Measurements from ENCODE around the gene BEST2.

The BEST2 gene

DNA sequence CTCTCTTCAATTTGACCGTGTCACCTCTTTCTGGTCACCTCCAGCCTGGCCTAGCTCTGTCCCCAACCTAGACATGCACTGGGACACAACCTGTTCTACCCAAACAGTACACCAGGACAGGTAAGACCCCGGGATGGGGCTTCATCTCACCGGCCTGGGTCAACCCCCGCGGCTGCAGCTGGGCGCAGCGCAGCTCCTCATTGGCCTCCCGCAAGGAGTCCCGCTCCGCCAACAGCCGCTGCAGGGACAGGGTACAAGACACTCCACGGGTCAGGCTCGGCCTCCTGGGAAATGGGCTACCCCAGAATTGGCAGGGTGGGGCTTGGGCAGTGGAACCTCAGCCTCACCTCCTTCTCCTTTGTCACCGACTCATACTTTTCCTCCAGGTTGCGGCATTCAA lies 16.1 kb downstream of the BEST2 start:
- DNase-seq (ENCODE audit: low read depth, low spot score), result no peak

DNA sequence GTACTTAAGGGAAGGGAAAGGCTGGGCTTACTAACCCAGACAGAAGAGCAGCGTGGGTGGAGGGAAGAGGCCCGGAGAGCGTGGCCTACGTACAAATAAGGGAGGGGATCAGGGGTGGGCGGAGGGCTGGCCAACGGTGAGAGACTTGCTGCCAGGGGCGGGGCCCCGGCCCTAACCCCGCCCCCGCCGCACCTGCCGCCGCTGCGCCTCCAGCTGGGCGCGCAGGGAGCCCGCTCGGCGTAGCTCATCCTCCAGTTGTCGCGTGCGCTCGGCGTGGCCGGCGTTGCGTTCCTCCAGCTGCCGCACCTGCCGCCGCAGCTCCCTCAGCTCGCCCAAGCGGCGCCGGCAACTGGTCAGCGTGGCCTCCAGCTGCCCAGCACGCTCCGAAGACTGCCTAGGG lies 18.1 kb downstream of the BEST2 start:
- no peak for DNase-seq (ENCODE audit: low read depth, low spot score)

DNA sequence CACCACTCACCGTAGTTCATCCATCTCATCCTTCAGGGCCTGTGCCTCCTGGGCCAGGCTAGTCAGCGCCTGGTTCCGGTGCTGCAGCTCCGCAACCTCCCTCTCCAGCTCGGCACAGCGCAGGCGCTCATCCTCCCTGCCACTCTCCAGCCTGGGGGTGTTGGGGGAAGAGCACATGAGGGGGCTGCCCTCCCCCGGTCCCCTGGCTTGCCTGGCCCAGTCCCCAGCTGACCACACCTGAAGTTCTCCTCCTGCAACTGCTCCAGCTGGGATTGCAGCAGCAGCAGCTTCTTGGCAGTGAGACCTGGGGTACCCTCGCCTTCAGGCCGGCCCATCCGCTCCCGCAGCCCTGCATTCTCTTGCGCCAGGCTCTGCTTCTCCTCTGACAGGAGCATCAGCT lies 19.3 kb downstream of the BEST2 start:
- no peak for DNase-seq (ENCODE audit: low read depth, low spot score)

DNA sequence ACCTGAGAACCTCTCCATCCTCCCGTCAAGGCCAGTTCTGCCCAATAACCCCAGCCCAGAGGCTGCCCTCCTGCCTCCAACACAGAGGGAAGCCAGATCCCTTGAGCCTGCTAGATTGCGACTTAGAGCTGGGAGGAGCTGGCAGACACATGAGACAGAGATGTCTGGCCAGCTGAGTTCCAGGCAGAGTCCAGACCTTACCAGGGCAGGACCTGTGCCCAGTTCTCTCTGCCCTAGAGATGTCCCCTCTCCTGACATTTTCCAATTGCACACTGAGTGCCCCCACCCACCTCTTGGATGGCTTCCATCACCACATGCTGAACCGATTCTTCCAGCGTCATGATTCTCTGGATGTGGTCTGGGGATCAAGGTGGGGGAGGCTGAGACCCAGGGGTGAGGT lies 20.7 kb downstream of the BEST2 start:
- DNase-seq (ENCODE audit: low read depth, low spot score), result no peak

DNA sequence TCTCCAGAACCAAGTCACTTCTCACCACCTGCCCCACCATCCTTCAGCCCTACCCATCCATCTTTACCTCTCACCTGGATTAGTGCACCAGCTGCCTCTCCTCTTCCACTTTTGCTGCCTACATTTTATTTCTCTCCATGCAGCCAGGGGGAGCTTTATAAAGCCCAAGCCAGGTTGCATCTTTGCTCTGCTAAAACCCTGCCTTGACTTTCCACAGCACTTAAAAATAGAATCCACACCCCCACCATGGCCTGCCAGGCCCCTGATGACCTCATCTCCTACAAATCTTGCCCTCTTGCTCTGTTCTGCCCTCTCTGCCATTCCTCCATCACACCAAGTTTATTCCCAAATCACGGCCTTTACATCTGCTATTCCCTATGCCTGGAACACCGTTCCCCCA lies 22.0 kb downstream of the BEST2 start:
- no peak for DNase-seq (ENCODE audit: low read depth, low spot score)

DNA sequence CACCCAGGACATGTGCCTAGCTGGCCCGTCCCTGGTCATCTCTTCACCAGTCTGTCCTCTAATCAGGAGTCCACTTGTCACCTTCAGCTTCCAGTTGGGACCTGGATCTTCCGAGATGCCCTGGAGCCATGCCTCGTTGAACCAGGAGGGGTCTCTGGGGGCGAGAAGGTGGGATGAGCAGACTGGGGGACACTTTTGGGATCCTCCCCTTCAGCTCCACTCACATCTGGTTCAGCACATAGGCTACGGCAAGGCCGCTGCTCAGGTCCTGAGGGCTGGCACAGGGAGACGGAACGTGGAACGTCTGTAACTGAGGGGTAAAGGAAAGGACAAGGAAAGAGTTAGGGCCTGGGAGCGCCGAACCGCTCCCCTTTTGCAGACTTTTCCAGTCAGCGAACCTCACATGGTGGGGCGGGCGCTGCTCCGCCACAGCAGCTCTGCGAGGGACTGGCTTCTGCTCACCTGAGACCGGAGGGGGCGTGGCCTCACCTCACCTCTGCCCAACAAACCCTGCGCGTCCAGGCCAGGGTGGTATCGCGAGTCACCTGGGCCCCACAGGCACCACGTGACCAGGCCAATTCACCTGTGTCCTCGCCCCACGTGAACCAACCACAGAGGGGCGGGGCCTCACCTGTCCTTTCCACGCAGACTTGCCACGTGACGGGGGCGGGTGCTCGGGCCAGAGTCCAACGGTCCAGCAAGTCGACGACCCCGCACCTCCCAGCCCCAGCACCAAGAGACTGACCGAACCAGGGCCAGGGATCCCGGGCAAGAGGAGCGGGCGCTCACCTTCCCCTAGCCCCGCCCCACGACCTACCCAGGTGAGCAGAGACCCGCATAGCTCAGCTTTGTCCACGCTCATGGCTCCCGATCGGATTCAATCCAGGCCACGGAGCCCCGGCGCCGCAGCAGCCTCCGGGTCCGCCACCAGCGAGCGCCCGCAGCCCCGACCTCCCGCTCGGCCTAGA lies 23.3 kb downstream of the BEST2 start, which contains the start of gene HOOK2:
Gene HOOK2, minus strand, starts transcription at position 965 of the 968 bp plus-strand sequence. Its CDS starts 103 bp downstream, at position 862.
- no peak for DNase-seq (ENCODE audit: low read depth, low spot score)

DNA sequence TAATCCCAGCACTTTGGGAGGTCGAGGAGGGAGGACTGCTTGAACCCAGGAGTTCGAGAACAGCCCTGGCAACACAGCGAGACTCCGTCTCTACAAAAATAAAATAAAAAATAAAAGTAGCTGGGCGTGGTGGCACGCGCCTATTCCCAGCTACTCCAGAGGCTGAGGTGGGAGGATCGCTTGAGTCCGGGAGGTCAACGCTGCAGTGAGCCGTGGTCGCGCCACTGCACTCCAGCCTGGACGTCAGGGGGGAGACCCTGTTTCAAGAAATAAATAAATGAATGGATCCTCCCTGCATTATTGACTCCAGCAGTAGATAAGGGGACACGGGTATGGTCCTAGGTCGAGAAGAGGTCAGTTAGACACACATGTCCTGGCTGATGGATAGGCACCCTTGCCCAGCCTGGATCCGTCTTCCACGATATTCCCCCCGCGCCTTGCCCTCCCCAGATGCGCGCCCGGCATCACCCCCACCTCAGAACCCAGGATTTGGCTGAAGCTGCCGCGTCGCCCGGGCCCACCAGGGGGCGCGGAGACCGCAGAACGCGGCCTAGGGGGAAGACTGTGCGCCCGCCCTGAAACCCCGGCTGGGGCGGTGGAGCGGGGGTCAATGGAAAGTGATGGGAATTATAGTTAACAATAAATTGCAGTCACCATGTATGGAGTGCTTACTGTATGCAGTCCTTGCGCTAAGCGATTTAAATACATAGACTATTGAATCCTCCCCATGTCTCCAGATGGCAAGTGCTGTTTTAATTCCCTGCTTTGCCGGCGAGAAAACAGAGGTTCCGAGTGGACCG lies 25.8 kb downstream of the BEST2 start:
- no peak for DNase-seq (ENCODE audit: low read depth, low spot score)

DNA sequence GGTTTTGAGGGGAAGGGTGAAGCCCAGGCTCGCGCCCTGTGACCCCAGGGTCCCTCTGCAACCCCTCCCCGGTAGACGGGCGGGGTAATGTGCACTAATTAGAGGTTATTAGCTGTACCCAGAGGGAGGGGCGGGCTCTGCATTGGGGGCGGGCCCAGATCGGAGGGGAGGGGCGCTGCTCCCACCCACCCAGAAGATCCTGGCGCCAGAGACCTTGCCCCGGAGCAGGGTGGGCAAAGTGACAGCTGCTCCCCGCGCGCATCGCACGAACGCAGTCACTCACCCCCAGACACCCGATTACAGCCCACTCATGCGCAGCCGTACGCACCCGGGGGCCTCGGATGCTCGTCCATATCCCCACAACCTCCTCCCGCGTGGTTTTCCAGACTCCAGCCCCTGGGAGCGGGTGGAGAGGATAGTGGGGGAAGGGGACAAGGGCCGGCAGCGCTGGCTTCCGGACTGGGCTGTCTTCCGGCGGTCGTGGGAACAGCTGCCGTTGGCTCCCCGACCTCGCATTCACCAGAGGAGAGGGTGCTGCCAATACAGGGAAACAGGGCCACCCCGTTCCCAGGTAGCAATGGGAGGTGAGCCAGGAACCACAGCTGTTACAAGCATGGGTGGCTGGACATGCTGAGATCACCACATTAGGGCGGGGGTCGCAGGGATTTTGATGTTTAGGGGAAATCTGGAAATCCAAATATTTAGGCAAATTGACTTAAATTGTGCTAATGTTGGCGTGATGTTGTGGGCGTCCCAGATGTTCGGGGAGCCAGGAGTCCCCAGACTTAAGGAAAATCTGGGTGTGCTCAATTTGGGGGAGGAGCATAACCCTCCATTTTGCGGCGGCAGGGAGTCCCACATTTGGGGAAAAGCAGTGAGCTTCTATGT lies 26.7 kb downstream of the BEST2 start:
- DNase-seq (ENCODE audit: low read depth, low spot score), result no peak

DNA sequence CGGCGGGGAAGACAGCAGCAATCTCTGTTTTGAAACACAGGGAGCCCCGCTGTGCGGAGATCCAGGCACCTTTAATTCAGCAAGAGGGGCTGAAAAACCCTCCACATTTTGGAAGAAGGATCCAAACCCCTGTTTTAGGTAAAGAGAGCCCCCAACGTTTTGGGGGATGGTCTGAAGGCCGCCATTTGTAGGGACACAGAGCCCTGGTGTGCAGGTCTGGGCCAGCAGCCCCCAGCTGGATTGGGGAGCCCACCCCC lies 27.2 kb downstream of the BEST2 start:
- DNase-seq (ENCODE audit: low read depth, low spot score), result no peak

DNA sequence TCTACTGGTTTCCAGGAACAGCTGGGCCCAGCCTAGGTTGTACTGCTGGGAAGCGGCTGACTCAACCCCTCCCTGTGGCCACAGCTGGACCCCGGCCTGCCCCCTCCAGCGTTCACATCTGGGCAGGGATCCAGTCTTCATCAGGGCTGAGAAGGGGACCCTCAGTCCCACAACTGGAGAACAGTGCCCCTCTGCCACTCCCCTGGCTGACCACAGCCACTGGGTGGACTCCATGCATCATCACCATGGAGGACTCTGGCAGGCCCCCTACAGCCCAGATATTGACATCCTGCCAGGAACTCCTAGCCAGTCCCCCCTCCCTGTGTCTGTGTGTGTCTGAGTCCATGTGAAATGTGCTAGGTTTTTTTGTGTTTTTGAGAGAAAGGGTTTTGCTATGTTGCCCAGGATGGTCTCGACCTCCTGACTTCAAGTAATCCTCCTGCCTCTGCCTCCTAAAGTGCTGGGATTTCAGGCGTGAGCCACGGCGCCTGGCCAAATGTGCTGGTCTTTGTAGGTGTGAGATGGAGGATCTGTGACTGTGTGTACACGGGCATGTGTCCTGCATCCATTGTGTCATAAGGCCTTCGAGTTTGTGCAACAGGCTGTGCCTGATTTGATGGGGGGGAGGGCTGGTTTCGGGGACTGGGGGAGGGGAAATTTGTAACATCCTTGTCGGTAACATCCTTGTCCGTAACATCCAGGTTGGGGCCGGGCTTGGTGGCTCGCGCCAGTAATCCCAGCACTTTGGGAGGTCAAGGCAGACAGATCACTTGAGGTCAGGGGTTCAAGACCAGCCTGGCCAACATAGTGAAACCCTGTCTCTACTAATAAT lies 27.8 kb downstream of the BEST2 start:
- DNase-seq (ENCODE audit: low read depth, low spot score), result peak; percentile 90

DNA sequence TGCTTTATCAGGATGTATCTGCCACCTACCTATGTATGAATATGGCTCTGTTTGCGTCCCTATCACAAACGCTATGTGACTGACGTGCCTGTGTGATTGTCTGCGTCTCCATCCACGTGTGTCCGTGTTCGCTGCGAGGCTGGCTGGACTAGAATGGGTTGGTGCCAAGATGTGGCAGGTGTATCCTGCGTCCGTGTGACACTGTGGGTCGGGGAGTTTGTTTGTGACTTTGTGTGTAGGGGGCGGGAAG lies 30.5 kb downstream of the BEST2 start:
- no peak for DNase-seq (ENCODE audit: low read depth, low spot score)

DNA sequence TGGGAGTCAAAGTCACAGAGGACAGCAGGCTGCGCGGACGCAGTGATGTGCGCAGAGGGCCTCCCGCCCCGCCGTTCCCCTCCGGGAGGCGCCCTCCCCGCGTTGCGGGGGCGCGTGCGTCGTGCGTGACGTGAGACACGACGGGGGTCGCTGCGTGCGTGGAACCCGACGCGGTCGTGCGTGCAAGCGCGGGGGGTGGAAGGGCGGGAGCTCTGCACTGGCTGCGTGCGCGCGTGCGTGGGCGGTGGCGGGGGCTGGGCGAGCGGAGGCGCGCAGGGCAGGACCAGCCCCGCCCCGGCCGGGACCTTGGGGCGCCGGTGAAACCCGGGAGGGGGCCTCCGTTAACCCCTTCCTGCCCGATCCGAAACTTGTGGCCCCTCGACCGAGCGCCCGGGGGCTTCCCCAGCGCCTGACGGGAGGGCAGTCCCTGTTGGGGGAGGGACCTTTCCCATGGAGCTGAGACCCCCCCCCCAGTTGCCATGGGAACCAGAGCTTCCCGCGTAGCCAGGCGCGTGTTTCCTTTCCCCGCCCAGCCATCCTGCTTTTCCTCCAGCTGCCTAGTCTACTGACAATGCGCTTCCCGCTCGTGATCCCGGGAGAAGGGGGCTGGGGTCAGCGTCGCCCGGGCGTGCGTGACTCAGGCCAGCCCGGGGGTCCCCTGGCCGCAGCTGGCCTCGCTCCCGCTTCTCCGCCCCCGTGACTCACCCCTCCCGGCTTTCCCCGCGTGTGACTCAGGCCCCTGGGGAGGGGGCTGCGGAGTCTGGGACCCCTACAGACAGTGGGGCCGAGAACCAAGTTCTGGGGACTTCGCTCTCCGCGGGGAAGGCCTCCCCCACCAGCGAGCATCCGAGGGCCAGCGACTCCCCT lies 31.1 kb downstream of the BEST2 start:
- DNase-seq (ENCODE audit: low read depth, low spot score), result no peak

DNA sequence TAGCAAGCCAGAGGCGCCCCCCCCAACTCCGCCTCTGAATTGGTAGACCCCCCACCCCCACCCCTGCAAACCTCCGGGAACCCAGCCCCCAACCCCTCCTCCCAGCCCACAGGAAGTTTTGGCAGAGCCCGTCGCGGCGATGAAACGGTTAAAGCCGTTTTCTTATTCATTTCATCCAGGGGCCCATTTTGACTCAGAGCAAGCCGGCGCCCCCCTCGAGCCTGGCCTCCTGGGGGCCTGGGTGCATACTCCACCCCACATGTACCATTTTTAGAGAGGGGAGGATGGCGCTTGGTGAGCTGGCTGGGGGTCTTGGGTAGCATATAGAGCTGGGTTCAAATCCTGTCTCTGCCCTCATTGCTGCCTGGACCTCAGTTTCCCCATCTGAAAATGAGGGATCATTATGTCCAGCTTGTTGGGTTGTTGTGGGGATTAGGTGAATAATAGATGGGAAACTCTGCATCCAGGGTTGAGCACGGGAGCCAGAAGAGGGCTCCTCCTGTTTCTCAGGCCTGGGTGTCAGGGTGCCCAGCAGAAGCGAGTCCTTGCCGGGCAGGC lies 31.8 kb downstream of the BEST2 start:
- no peak for DNase-seq (ENCODE audit: low read depth, low spot score)

DNA sequence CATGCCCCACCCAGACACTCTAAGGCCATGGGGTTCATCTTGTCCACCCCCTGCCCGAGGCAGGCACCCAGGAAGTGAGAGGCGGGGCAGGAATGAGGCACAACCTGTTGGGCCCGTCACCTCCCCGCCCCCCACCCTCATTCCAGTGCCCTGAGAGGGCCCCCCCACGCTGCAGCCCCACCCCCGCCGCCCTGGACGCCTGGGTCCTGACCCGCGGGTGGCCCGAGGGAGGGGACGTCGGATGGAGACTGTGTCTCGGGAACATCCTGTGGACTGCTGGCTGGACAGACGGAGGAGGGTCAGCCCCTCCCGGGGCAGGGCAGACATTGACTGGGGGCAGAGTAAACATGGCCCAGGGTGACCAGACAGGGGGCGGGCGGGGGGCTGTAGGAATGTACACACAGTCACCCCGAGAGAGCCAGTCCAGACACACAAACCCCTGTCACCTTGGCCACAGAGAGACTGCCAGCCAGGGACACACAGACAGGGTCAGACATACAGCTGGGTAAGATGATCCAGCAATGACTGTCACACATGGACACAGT lies 32.3 kb downstream of the BEST2 start:
- DNase-seq (ENCODE audit: low read depth, low spot score), result no peak

DNA sequence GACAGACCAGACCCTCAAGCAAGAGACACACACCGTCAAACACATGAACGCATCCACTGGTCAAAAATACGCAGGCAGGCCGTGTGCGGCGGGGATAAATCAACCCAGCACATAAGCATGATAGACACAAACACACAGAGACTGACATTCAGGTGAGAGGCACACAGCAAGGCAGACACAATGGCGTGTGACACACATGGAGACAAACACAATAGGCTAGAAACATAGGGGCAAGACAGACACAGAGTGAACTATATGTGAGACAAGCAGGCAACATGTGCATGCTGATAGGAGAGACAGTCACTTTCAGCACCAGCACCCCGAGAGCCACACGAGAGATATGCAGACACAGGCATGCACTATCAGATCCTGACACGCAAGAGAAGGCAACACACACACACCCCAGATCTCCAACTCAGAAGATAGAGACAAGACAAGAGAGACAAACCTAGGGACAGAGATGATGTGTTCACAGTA lies 32.8 kb downstream of the BEST2 start:
- DNase-seq (ENCODE audit: low read depth, low spot score), result no peak

DNA sequence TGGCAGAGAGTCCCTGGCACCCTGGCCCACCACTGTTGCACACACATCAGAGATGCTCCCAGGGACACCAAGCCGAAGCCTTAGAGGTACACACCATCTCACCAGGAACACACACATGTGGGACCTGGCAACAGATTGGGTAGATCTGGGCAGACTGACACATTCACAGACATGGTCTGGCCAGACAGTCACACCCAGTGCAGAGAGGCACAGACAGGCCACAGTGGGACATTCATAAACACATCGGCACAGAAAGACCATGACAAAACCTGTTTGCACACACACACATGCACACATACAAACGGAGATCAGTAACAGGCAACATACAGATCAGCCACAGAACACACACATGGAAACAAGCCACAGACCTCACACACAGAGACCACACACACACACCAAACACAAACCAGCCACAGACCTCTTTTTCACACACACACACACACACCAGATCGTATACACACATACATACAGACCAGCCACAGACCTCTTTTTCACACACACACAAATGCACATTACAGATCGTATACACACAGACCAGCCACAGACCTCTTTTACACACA lies 33.4 kb downstream of the BEST2 start:
- DNase-seq (ENCODE audit: low read depth, low spot score), result no peak

DNA sequence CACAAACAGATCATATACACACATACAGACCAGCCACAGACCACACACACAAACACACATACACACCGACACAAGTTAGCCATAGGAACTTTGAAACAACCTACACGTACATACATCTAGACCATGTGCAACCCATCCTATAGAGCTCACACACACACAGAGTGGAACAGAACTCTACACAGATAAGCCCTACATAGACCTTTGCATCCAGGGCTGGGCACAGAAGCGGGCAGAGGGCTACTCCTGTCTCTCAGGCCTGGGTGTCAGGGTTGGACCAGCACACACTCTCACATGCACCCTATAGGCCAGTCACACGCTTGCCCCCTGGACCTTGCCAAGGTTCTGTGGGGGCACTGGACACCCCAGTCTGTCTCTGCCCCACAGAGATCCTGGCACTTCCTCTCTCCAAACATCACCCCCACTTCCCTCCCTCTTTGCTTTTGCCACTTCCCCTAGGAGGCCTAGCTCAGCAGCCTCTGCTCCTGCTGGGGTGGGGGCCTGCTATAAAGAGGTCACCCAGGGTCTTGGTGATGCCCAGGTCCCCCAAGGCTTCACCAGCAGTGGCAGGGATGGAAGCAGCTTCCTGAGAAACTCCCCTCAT lies 33.9 kb downstream of the BEST2 start:
- no peak for DNase-seq (ENCODE audit: low read depth, low spot score)

DNA sequence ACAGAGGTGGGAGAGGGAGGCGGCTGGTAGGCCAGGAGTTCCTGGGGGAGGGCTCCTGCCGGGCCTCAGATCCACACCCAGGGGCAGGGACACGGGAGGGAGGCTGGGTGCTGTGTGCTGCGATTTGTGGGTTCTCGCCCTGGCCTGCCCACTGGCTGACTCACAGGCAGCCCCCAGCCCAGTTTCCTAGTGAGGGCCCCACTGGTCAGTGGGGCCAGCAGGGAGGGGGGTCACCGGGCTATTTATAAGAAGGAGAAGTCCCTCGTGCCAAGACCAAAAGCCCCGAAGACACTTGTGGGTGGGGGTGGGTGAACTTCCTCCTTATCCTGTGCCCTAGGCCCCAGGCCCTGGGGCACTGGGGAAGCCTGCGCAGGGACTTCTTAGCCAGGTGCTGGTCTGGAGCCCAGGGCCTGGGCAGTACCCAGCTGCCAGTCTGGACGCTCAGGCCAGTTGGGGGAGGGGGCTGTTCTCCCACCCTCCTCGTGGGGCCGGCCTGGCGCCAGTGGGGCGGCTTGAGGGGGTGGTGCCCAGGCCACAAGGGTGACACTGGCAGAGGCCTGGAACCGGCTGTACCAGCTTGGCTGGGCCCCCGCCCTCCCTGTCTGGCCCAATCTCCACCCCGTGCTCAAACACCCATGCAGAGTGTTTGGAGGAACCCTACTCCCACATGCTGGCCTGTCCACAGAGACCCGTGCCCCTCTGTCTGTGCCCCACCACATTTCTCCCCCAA lies 34.7 kb downstream of the BEST2 start:
- DNase-seq (ENCODE audit: low read depth, low spot score), result no peak

Measured in brain pericyte (primary cell).